ENCODE results near the gene LPP. TPM values are rescaled to one million over a fixed set of nuclear protein-coding genes. Genes with fewer than 3 reads are reported as not detected.

The LPP gene
- total RNA-seq, 3 donors from 2014 or later (not counting 1 experiment from before 2014, with no cell fraction given), result 137 to 163 (median 149) TPM

DNA sequence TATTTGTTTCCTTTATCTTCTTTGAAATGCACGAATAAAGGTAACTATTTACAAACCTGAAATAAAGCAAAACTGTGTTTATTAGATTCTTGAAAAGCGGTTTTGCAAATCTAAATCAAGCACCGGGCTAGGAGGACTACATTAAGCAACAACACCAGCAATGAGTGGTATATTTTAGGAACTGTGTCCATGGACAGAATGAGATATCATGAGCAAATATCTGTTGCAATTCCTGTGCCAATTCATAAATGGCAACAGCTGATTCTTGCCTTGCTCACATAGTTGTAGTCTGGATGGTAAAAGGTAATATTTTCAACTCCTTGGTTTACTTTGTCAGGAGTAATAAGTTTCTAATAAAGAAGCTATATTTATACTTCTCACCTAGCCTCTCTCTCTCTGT lies 403.3 kb downstream of the LPP start:
- H3K27me3 ChIP-seq (ENCODE audit: control insufficient read depth, insufficient read depth, low read length), result no peaks in the 10 kb centered on the region
- H3K4me1 ChIP-seq (ENCODE audit: control insufficient read depth, insufficient read depth, low read length), result peaks cover 23% of the 10 kb centered on the region
- 100% methylated on average over 2 of the region's 3 CpGs for WGBS (ENCODE audit: insufficient coverage)
- Mint-ChIP-seq H3K27ac (peak overlapping the region in 1 of 2 donors; percentile 71), H3K4me3 (peak overlapping the region; percentile 32), H3K27me3 (ENCODE audit: low read depth in 2 of 2) (no peaks in the 10 kb centered on the region), H3K4me1 (peaks cover 9 to 51% of the 10 kb centered on the region in 2 donors), H3K36me3 (no peaks in the 10 kb centered on the region), H3K9me3 (no peaks in the 10 kb centered on the region)
- no peak for TF ChIP-seq CTCF (IDR thresholded peaks at IDR 0.05)
- intact Hi-C loops (cut with micrococcal nuclease), result no loop called here
- H3K36me3 ChIP-seq (ENCODE audit: control insufficient read depth, insufficient read depth, low read length), result no peaks in the 10 kb centered on the region
- H3K4me3 ChIP-seq (ENCODE audit: low read length), result no peak overlapping the region
- H3K9me3 ChIP-seq (ENCODE audit: control insufficient read depth, insufficient read depth, low read length), result no peaks in the 10 kb centered on the region
- no peak overlapping the region for H3K27ac ChIP-seq (ENCODE audit: low read length)
- no peak for ATAC-seq
- no peak for DNase-seq

DNA sequence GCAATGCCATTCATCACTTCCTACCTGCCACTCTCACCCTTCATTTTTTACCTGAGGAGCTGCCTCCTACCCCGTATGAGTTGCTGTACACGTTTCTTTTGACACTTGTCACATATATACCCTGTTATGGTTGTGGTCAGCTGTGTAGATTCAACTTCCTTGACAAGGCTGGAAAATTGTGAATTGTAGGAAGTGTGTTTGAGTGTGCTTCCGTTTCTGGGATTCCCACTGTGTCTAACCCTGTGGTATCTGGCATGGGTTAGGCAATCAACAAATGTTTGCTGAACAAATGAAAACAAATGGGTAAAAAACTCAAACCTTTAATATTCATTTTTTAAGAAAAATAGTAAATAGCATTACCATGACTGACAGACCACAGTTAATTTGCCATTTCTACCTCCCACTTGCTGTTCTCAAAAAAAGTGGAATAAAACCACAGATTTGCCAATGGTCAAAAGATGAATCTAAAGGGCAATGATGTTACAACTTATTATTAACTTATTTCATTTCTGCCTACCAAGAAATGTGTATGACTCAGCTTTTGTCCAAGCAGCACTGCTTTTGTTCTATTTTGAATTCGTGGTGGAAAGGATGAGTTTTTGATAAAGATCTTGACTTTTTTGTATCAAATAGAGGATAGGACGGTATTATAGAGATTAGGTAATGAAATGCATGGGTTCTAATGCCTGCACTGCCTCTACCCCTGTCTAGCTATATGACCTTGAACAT lies 404.6 kb downstream of the LPP start:
- Mint-ChIP-seq H3K9me3 (no peaks in the 10 kb centered on the region), H3K4me3 (peak overlapping the region; percentile 38)

GRCh38 chr3:188559072-188559429 lies 405.1 kb downstream of the LPP start:
- Mint-ChIP-seq H3K9me3 (no peaks in the 10 kb centered on the region), H3K36me3 (no peaks in the 10 kb centered on the region), H3K27ac (peak overlapping the region in 1 of 2 donors; percentile 71), H3K27me3 (ENCODE audit: low read depth in 2 of 2) (no peaks in the 10 kb centered on the region), H3K4me3 (no peak overlapping the region), H3K4me1 (peaks cover 16 to 61% of the 10 kb centered on the region in 2 donors)
- H3K27ac ChIP-seq (ENCODE audit: low read length), result no peak overlapping the region
- intact Hi-C loops (cut with micrococcal nuclease), result no loop called here
- H3K4me3 ChIP-seq (ENCODE audit: low read length), result no peak overlapping the region
- WGBS (ENCODE audit: insufficient coverage), result 82% methylated on average over 2 of the region's 2 CpGs
- H3K4me1 ChIP-seq (ENCODE audit: control insufficient read depth, insufficient read depth, low read length), result peaks cover 18% of the 10 kb centered on the region
- no peak for DNase-seq
- TF ChIP-seq CTCF (IDR thresholded peaks at IDR 0.05), result no peak
- no peak for ATAC-seq
- no peaks in the 10 kb centered on the region for H3K9me3 ChIP-seq (ENCODE audit: control insufficient read depth, insufficient read depth, low read length)
- H3K36me3 ChIP-seq (ENCODE audit: control insufficient read depth, insufficient read depth, low read length), result no peaks in the 10 kb centered on the region
- H3K27me3 ChIP-seq (ENCODE audit: control insufficient read depth, insufficient read depth, low read length), result no peaks in the 10 kb centered on the region

More for the DNA sequence above, 404.6 kb downstream of the LPP start:
- no peak overlapping the region for H3K4me3 ChIP-seq (ENCODE audit: low read length)
- H3K4me1 ChIP-seq (ENCODE audit: control insufficient read depth, insufficient read depth, low read length), result peaks cover 18% of the 10 kb centered on the region
- H3K36me3 ChIP-seq (ENCODE audit: control insufficient read depth, insufficient read depth, low read length), result no peaks in the 10 kb centered on the region
- TF ChIP-seq CTCF (IDR thresholded peaks at IDR 0.05), result no peak
- H3K36me3 Mint-ChIP-seq, result no peaks in the 10 kb centered on the region
- H3K27me3 Mint-ChIP-seq (ENCODE audit: low read depth in 2 of 2), result no peaks in the 10 kb centered on the region
- H3K4me1 Mint-ChIP-seq, result peaks cover 16 to 61% of the 10 kb centered on the region in 2 donors
- no peaks in the 10 kb centered on the region for H3K27me3 ChIP-seq (ENCODE audit: control insufficient read depth, insufficient read depth, low read length)
- intact Hi-C loops (cut with micrococcal nuclease), result no loop called here
- H3K27ac Mint-ChIP-seq, result peak overlapping the region in 1 of 2 donors; percentile 71
- no peak overlapping the region for H3K27ac ChIP-seq (ENCODE audit: low read length)
- WGBS (ENCODE audit: insufficient coverage), result 19% methylated on average over 5 of the region's 5 CpGs
- ATAC-seq (no peak), DNase-seq (no peak)
- no peaks in the 10 kb centered on the region for H3K9me3 ChIP-seq (ENCODE audit: control insufficient read depth, insufficient read depth, low read length)

DNA sequence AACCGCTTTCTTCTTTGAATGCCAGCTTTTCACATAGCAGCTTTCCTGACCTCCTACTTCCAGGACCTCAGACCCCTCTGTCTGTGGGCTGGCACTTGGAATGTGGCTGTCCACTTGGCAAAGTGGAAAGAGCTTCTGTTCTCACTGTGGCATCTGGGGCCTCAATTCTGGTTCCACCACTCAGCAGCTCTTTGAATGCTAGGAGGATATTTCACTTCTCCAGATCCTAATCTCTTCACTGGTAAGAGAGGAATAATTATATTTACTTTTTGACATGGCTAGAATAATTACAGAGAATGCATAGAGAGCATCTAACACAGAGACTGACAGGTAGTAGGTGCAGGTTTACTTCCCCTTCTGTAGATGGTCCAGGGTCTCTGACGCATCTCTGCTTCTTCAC lies 405.9 kb downstream of the LPP start:
- H3K4me1 ChIP-seq (ENCODE audit: control insufficient read depth, insufficient read depth, low read length), result peaks cover 13% of the 10 kb centered on the region
- H3K4me1 Mint-ChIP-seq, result peaks cover 17 to 61% of the 10 kb centered on the region in 2 donors
- H3K9me3 ChIP-seq (ENCODE audit: control insufficient read depth, insufficient read depth, low read length), result no peaks in the 10 kb centered on the region
- no peak overlapping the region for H3K4me3 Mint-ChIP-seq
- 97% methylated on average over 2 of the region's 2 CpGs for WGBS (ENCODE audit: insufficient coverage)
- H3K27me3 ChIP-seq (ENCODE audit: control insufficient read depth, insufficient read depth, low read length), result no peaks in the 10 kb centered on the region
- H3K36me3 Mint-ChIP-seq, result no peaks in the 10 kb centered on the region
- H3K27ac Mint-ChIP-seq, result peak overlapping the region in 1 of 2 donors; percentile 47
- H3K27ac ChIP-seq (ENCODE audit: low read length), result no peak overlapping the region
- ATAC-seq (no peak), DNase-seq (no peak)
- H3K4me3 ChIP-seq (ENCODE audit: low read length), result no peak overlapping the region
- H3K27me3 Mint-ChIP-seq (ENCODE audit: low read depth in 2 of 2), result no peaks in the 10 kb centered on the region
- intact Hi-C loops (cut with micrococcal nuclease), result no loop called here
- TF ChIP-seq CTCF (IDR thresholded peaks at IDR 0.05), result no peak
- no peaks in the 10 kb centered on the region for H3K9me3 Mint-ChIP-seq
- no peaks in the 10 kb centered on the region for H3K36me3 ChIP-seq (ENCODE audit: control insufficient read depth, insufficient read depth, low read length)
